ENCODE measurements around the gene CCL21.

Gene CCL21

GRCh38 chr9:34686231-34686630 lies 23.7 kb downstream of the CCL21 start:
- Histone ChIP-seq H3K27ac (replicated peaks) (no peak overlapping the region), H3K4me3 (replicated peaks; ENCODE audit: insufficient read depth, low read length) (no peak overlapping the region), H3K27me3 (ENCODE audit: insufficient read depth, poor library complexity, severe bottlenecking) (no peaks in the 10 kb centered on the region)
- no peak for DNase-seq (ENCODE audit: low read depth in 1 of 2, low spot score in 1 of 2)
- no peak for TF ChIP-seq POLR2AphosphoS5 (IDR thresholded peaks at IDR 0.05; ENCODE audit: low read depth)
- TF ChIP-seq GABPA (IDR thresholded peaks at IDR 0.05; ENCODE audit: low read depth) = no peak
- TF ChIP-seq CTCF (IDR thresholded peaks at IDR 0.05; ENCODE audit: insufficient read depth, low read length) = no peak
- no peak for TF ChIP-seq REST (IDR thresholded peaks at IDR 0.05; ENCODE audit: insufficient replicate concordance, low read depth)
- no peak for TF ChIP-seq SPI1 (IDR thresholded peaks at IDR 0.05; ENCODE audit: borderline replicate concordance, low read depth)

GRCh38 chr9:34685591-34685990 lies 24.3 kb downstream of the CCL21 start:
- no peak for DNase-seq (ENCODE audit: low read depth in 1 of 2, low spot score in 1 of 2)
- Histone ChIP-seq H3K4me3 (replicated peaks; ENCODE audit: insufficient read depth, low read length) (no peak overlapping the region), H3K27me3 (ENCODE audit: insufficient read depth, poor library complexity, severe bottlenecking) (no peaks in the 10 kb centered on the region), H3K27ac (replicated peaks) (no peak overlapping the region)
- no peak for TF ChIP-seq CTCF (IDR thresholded peaks at IDR 0.05; ENCODE audit: insufficient read depth, low read length)
- TF ChIP-seq GABPA (IDR thresholded peaks at IDR 0.05; ENCODE audit: low read depth) = no peak
- no peak for TF ChIP-seq POLR2AphosphoS5 (IDR thresholded peaks at IDR 0.05; ENCODE audit: low read depth)

GRCh38 chr9:34684816-34685215 lies 25.1 kb downstream of the CCL21 start:
- Histone ChIP-seq H3K27me3 (ENCODE audit: insufficient read depth, poor library complexity, severe bottlenecking) (no peaks in the 10 kb centered on the region), H3K4me3 (replicated peaks; ENCODE audit: insufficient read depth, low read length) (no peak overlapping the region), H3K27ac (replicated peaks) (no peak overlapping the region)
- TF ChIP-seq GABPA (IDR thresholded peaks at IDR 0.05; ENCODE audit: low read depth) = no peak
- no peak for TF ChIP-seq SPI1 (IDR thresholded peaks at IDR 0.05; ENCODE audit: borderline replicate concordance, low read depth)
- no peak for TF ChIP-seq REST (IDR thresholded peaks at IDR 0.05; ENCODE audit: insufficient replicate concordance, low read depth)
- TF ChIP-seq POLR2AphosphoS5 (IDR thresholded peaks at IDR 0.05; ENCODE audit: low read depth) = no peak
- TF ChIP-seq CTCF (IDR thresholded peaks at IDR 0.05; ENCODE audit: insufficient read depth, low read length) = no peak
- DNase-seq (ENCODE audit: low read depth in 1 of 2, low spot score in 1 of 2) = no peak

GRCh38 chr9:34684145-34684544 lies 25.8 kb downstream of the CCL21 start:
- Histone ChIP-seq H3K27me3 (ENCODE audit: insufficient read depth, poor library complexity, severe bottlenecking) (no peaks in the 10 kb centered on the region), H3K4me3 (replicated peaks; ENCODE audit: insufficient read depth, low read length) (no peak overlapping the region), H3K27ac (replicated peaks) (no peak overlapping the region)
- DNase-seq (ENCODE audit: low read depth in 1 of 2, low spot score in 1 of 2) = no peak
- no peak for TF ChIP-seq CTCF (IDR thresholded peaks at IDR 0.05; ENCODE audit: insufficient read depth, low read length)
- TF ChIP-seq REST (IDR thresholded peaks at IDR 0.05; ENCODE audit: insufficient replicate concordance, low read depth) = no peak
- no peak for TF ChIP-seq SPI1 (IDR thresholded peaks at IDR 0.05; ENCODE audit: borderline replicate concordance, low read depth)
- TF ChIP-seq GABPA (IDR thresholded peaks at IDR 0.05; ENCODE audit: low read depth) = no peak
- no peak for TF ChIP-seq POLR2AphosphoS5 (IDR thresholded peaks at IDR 0.05; ENCODE audit: low read depth)
